ENCODE data around the gene ELMO1.
A peak's percentile ranks its signal among the peaks of the same experiment; 100 is the strongest.

Gene ELMO1

DNA sequence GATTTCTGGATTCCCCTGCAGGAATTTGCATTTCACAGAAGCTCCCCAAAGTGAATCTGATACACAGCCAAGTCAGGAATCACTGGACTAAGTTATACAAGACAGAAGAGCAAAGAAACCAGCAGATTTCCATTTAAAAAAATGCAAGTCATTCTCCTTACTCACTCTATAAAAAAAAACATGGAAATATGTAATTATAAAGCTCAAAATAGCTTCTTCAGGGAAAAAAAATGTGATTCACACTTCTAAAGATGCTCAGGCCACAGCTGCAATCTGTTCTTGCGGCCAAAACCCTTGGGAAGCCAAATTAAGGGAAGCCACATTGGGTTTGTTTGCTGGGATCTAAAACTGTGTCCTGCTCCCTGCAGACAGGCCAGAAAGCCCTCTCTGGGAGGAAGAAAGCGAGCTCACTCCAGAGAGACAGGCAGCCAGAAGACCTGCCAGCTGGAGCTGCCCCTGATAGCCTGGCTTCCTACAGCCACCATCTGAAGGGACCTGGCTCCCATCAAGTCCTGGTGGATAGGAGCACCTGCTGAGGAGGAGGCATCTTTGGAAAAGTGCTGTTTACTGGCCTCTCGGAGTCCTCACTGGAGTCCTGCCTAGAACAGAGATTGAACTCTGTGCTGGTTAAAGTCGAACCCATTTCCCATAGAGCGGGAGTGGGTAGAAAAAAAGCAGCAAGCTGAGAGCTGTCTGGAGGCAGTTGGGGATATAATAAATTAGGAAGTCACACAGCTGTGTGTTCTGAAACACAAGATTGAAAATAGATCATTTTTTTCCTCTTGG lies 365.2 kb downstream of the ELMO1 start:
- DNase-seq: peak; percentile 13 to 55 (median 26)

DNA sequence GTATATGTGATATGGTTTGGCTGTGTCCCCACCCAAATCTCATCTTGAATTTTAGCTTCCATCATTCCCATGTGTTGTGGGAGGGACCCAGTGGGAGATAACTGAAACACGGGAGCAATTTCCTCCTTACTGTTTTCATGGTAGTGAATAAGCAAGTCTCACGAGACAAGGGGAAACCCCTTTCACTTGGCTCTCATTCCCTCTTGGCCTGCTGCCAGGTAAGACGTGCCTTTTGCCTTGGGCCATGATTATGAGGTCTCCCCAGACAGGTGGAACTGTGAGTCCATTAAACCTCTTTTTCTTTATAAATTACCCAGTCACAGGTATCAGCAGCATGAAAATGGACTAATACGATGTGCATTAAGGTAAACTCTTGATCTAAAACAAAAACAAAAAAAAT lies 367.2 kb downstream of the ELMO1 start:
- peak; percentile 36 to 55 (median 49) for DNase-seq

DNA sequence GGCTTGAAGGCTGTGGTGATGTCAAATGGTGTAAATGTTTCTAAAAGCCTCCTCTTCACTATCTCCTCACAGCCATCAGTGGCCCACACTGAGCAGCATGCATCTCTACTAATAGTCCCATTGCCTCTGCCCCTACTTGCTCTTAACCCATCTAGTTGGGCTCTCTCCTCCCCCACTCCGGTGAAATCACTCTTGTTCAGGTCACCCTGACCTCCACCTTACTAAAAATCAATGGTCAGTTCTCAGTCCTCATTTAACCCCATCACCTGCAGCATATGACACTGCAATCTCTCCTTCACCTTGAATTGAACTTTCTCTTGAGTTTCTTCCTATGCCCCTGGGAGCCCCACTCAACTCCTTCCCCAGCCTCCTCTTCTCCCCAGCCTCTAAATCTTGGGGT lies 369.2 kb downstream of the ELMO1 start:
- no peak for DNase-seq

GRCh38 chr7:37076668-37077067 lies 372.0 kb downstream of the ELMO1 start:
- no peak for DNase-seq

DNA sequence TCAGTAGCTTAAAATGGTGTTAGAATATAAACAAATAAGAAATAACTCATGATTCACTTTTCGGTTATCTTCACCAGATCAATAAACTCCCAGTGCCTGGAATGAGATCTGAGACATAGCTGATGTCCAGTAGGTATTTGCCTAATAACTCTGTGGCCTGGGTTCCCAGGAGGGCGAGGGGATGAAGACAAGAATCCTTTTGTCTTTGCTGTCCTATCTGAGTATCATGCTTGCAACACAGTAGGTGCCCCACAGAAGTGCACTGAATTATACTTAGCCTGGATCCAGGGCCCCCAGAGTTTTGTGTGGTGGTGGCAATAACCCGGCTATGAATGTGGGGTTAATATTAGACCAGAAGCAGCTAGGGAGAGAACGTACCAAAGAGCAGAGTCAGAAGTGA lies 374.3 kb downstream of the ELMO1 start:
- no peak for DNase-seq

DNA sequence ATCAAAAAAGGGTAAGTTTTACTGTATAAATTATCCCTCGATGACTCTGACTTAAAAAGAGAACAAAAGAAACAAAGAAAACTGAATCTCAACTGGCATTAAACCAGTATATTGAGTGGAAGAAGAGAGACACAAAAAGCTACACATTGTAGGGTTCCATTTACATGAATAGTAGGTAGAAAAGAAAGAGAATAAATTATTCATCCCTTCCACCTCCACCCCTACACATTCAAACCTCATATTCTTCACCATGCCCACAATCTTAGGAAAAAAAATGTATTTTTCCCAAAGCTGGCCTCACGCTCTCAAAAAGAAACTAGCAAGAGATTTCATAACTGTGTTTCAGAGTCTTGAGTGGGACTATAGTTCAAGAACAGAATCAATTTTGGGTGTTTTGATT lies 377.5 kb downstream of the ELMO1 start:
- no peak for DNase-seq

DNA sequence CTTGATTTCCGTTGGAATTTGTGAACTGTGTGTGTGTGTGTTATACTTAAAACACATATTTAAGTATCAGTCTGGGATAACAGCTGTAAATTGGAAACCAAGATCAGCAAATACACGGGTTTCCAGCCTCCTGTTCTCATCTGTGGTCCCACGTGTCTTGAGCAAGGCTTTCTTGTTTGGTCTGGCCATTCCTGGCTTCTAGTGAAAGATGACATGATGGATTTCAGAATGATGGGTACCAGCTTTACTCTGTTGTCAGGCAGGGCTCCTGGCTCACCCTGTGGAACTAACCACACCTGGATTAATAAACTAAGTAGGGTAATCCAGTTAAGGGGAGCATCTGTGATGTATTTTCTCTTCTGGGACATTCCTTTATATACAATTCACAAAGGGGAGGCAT lies 378.2 kb downstream of the ELMO1 start:
- no peak for DNase-seq

GRCh38 chr7:37070031-37070430 lies 378.6 kb downstream of the ELMO1 start:
- no peak for DNase-seq

- peak in 2 of 3 donors; percentile 31 to 34 for DNase-seq
Observed at GRCh38 chr7:37069336-37069735, 379.3 kb downstream of the ELMO1 start.

DNA sequence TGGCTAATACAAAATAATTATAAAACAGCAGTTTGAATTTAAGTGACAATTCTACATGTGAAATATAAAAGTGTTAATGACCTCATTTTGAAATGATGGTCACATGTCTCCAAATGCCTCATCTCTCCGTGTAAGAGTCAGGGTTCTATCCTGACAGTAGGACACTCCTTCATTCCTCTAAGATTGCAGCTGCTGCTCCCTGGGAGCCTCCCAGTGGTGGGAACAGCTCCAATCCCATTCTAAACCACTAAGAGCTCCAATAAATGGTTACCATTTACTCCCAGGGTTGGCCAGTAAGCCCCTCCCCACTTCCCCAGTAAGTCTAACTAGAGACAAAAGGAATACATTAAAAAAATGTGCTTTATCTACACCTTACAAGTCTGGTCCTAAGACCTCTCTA lies 379.8 kb downstream of the ELMO1 start:
- DNase-seq: no peak

GRCh38 chr7:37068038-37068437 lies 380.6 kb downstream of the ELMO1 start:
- DNase-seq: no peak

GRCh38 chr7:37065779-37066271 lies 382.8 kb downstream of the ELMO1 start:
- peak; percentile 51 to 57 (median 52) for DNase-seq

- peak in 1 of 3 donors; percentile 38 for DNase-seq
Observed at GRCh38 chr7:37062560-37062859, 386.2 kb downstream of the ELMO1 start.

- DNase-seq: no peak
Observed at GRCh38 chr7:37061849-37062559, 386.7 kb downstream of the ELMO1 start.

DNA sequence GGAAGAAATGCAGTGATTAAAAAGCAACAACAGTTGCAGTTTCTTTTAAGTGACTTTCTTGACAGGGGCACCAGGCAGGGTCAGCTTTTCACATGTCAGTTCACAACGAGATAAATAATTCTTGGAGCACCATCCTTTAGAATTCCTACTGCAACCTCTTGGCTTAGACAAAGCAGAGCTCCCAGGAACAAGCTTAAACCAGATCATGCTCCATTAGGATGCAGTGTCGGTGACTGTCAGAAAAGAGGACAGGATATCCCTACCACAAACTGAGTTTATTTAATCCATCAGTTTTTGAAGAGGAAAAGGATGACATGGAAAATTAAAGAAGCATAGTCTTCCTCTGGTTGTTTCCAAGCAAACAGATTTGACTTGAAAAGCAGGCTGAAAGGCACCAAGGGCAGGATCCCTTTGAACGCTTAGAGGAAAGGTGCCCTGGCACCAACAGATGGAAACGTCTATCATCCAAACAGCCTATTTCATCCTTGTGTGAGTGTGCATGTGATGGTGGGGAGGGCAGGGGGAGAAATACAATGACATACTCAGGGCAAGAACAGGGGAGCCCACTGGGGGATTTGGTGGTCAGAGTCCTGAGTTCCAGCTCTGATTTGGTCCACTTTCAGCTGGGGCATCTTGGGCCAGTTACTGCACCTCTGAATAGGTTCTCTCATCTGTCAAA lies 392.3 kb downstream of the ELMO1 start:
- no peak for DNase-seq

DNA sequence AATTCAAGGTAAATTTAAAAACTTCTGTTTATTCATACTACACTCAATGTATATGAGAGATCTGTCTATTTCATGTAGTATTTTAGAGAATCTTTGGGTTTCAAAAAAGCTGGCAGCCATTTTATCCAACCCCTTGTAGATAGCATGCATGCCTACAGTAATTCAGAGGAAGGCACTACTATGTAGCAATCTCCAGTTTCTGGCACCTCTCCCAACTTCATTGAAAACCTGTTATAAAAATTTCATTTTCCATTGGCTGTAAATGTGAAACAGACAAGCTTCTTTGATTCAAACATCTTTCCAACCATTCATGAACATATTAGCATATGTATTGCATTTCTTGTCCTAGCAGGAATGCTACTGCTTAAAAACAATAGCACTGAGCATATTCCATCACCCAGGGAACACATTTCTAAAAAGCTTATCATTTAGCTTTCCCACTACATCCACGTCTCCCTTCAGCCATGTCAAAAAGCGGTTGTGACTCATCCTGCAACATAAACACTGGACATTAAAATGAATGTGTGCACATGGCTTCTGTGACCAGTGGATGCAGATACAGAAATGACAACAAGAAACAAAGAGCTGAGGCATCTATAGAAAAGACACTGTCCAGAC lies 393.9 kb downstream of the ELMO1 start:
- no peak for DNase-seq

- DNase-seq: peak in 2 of 3 donors; percentile 30 to 45
Observed at GRCh38 chr7:37052705-37053104, 396.0 kb downstream of the ELMO1 start.

DNA sequence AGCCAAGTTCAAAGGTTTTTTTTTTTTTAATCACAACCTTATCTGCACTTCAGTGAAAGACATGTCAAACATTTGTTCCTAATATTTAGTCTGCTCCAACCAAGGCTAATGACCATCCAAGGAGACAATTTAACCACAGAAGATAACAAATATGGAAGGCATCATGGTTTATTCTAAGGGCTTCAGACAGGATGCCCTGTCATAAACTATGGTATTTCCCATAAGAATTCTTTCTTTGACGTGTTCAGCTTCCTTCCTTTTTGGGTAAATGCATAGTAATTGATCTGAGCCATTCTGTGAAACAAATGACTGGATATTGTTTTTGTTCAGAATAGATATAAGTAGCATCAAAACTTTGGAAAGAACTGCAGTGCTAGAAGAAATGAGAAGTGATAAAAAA lies 397.9 kb downstream of the ELMO1 start:
- no peak for DNase-seq

GRCh38 chr7:37048674-37049073 lies 400.0 kb downstream of the ELMO1 start:
- DNase-seq: no peak

GRCh38 chr7:37047260-37047659 lies 401.4 kb downstream of the ELMO1 start:
- DNase-seq: no peak

GRCh38 chr7:37046531-37047079 lies 402.1 kb downstream of the ELMO1 start:
- no peak for DNase-seq

DNA sequence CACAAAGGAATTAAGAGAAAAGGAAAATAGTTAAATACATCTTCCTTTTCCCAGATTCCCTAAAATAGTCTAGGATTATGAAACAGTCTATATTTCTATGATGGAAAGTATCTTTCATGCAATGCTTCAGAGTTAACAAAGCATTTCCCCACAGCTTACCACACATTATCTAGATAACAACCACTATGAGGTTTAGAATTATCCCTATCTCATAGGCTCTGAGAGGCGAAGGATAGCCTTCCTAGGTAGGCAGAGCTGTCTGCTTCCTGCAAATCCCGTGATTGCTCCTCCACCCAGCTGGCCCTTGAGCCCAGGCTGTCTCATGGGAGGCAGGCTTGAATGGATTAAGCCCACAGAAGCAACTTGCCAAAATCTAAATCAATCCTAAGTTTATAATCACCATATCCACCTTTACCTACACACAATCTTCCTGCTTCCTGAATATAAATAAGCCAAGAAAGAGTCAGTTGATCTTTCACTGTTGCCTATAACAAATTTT lies 402.9 kb downstream of the ELMO1 start:
- no peak for DNase-seq

GRCh38 chr7:37041461-37041860 lies 407.2 kb downstream of the ELMO1 start:
- no peak for DNase-seq
